Measurements from ENCODE around the gene TTC4. TPM values are rescaled to one million over a fixed set of nuclear protein-coding genes. Genes with fewer than 3 reads are reported as not detected.
A peak's percentile ranks its signal among the peaks of the same experiment; 100 is the strongest.

TTC4 gene
- 10 to 100 TPM; 25.0 to 35.3 TPM for total RNA-seq
- polyA plus RNA-seq (ENCODE audit: insufficient read depth, low read depth, low replicate concordance) = 34.3 TPM
- long read RNA-seq, donor 1, transcript TTC4-201 (10 exons, 2,395 nt) = major isoform, 9 of 21 reads
- long read RNA-seq, donor 1, partial matches to known transcripts = 8 of 21 reads
- long read RNA-seq, donor 1, other reads (novel, unspliced or antisense) = 0 of 21 reads
- long read RNA-seq, donor 2, transcript TTC4-204 (3 exons, 549 nt) = minor isoform, 5 of 11 reads
- long read RNA-seq, donor 2, transcript TTC4-201 (10 exons, 2,395 nt) = major isoform, 6 of 11 reads
- long read RNA-seq, donor 2, partial matches to known transcripts = 0 of 11 reads
- long read RNA-seq, donor 2, other reads (novel, unspliced or antisense) = 0 of 11 reads

- peak; percentile 87 for DNase-seq
- intact Hi-C loops (cut with DNase I; ENCODE audit: low total_unique reads) = no loop called here
- H3K36me3 ChIP-seq (ENCODE audit: low read depth, missing control alignments) = no peaks in the 10 kb centered on the region
Observed at GRCh38 chr1:54715493-54716298, at the start of gene TTC4. Gene TTC4, plus strand, starts transcription at chr1:54715861. Its CDS starts 48 bp downstream, at chr1:54715909.

GRCh38 chr1:54666333-54666732 lies 49.3 kb upstream of the TTC4 start:
- Histone ChIP-seq H3K36me3 (ENCODE audit: low read depth, missing control alignments) (no peaks in the 10 kb centered on the region), H3K4me3 (no peak overlapping the region), H3K27me3 (no peaks in the 10 kb centered on the region), H3K27ac (no peak overlapping the region), H3K9me3 (no peaks in the 10 kb centered on the region), H3K4me1 (no peaks in the 10 kb centered on the region)
- 89 to 94% methylated on average over 6 of the region's 6 CpGs for WGBS, 2 donors
- TF ChIP-seq POLR2A (IDR thresholded peaks at IDR 0.05) = no peak
- TF ChIP-seq CTCF (IDR thresholded peaks at IDR 0.05) = no peak
- no peak for DNase-seq
- intact Hi-C loops (cut with DNase I; ENCODE audit: low total_unique reads) = no loop called here

More at GRCh38 chr1:54715493-54716298, at the start of gene TTC4:
- 1% methylated on average over 33 to 49 of the region's 51 CpGs for WGBS, 2 donors
- peaks cover 10% of the 10 kb centered on the region for H3K4me1 ChIP-seq
- TF ChIP-seq POLR2A (IDR thresholded peaks at IDR 0.05) = peak; percentile 27
- no peak for TF ChIP-seq CTCF (IDR thresholded peaks at IDR 0.05)
- no peaks in the 10 kb centered on the region for H3K27me3 ChIP-seq
- no peaks in the 10 kb centered on the region for H3K9me3 ChIP-seq
- H3K4me3 ChIP-seq = peak within 1 kb of the TSS; percentile 95 to 97
- peak within 1 kb of the TSS in 1 of 2 donors; percentile 73 for H3K27ac ChIP-seq

GRCh38 chr1:54667797-54668196 lies 47.9 kb upstream of the TTC4 start:
- Histone ChIP-seq H3K27ac (no peak overlapping the region), H3K36me3 (ENCODE audit: low read depth, missing control alignments) (no peaks in the 10 kb centered on the region), H3K9me3 (no peaks in the 10 kb centered on the region), H3K27me3 (no peaks in the 10 kb centered on the region), H3K4me1 (no peaks in the 10 kb centered on the region), H3K4me3 (no peak overlapping the region)
- TF ChIP-seq CTCF (IDR thresholded peaks at IDR 0.05) (no peak), POLR2A (IDR thresholded peaks at IDR 0.05) (no peak)
- no peak for DNase-seq
- intact Hi-C loops (cut with DNase I; ENCODE audit: low total_unique reads) = no loop called here
- 100% methylated on average over 2 of the region's 2 CpGs for WGBS, 2 donors

GRCh38 chr1:54668567-54668966 lies 47.1 kb upstream of the TTC4 start:
- WGBS, 2 donors = 81 to 91% methylated on average over 2 of the region's 2 CpGs
- TF ChIP-seq CTCF (IDR thresholded peaks at IDR 0.05) (no peak), POLR2A (IDR thresholded peaks at IDR 0.05) (no peak)

More at GRCh38 chr1:54668567-54668966, 47.1 kb upstream of the TTC4 start:
- intact Hi-C loops (cut with DNase I; ENCODE audit: low total_unique reads) = no loop called here
- no peak overlapping the region for H3K4me3 ChIP-seq
- no peaks in the 10 kb centered on the region for H3K9me3 ChIP-seq
- no peaks in the 10 kb centered on the region for H3K36me3 ChIP-seq (ENCODE audit: low read depth, missing control alignments)
- H3K27ac ChIP-seq = no peak overlapping the region
- H3K4me1 ChIP-seq = no peaks in the 10 kb centered on the region
- H3K27me3 ChIP-seq = no peaks in the 10 kb centered on the region
- DNase-seq = no peak
